Stimulated activated effector memory CD8-positive, alpha-beta T cell treated with anti-CD3 and anti-CD28 coated beads, Interleukin-12 subunit alpha, Interleukin-12 subunit beta, amount 100 ng/mL, for 72 hours (primary cell): ENCODE data around the gene ADAMTS18.
A peak's percentile ranks its signal among the peaks of the same experiment; 100 is the strongest.
"Not testable (repeated sequence)": the region's sequence is repeated elsewhere in the genome, so short reads cannot be mapped to it uniquely, and the experiment has no call there.

ENCODE experiments used
- ATAC-seq: fragments of 150-1000 bp; cut with Tn5 transposase; 2 replicates; pipeline ENCODE4 v1.10.0; 2021
- DNase-seq, 2 donors: peaks; one replicate each; pipeline ENCODE4 v3.0.0; 2021 to 2022; ENCODE audit warnings: low spot score in 2 of 2
- H3K27ac Mint-ChIP-seq: one replicate; pipeline ENCODE4 v1.8.0; 2022; ENCODE audit warnings: mild to moderate bottlenecking, mixed read lengths
- H3K36me3 Mint-ChIP-seq: one replicate; pipeline ENCODE4 v1.8.0; 2022; ENCODE audit warnings: mild to moderate bottlenecking, mixed read lengths
- H3K4me1 Mint-ChIP-seq: one replicate; pipeline ENCODE4 v1.8.0; 2022; ENCODE audit warnings: mixed read lengths
- H3K4me3 Mint-ChIP-seq: one replicate; pipeline ENCODE4 v1.8.0; 2022; ENCODE audit warnings: mild to moderate bottlenecking, mixed read lengths
- H3K9me3 Mint-ChIP-seq: one replicate; pipeline ENCODE4 v1.8.0; 2022; ENCODE audit warnings: mixed read lengths

The ADAMTS18 gene

DNA sequence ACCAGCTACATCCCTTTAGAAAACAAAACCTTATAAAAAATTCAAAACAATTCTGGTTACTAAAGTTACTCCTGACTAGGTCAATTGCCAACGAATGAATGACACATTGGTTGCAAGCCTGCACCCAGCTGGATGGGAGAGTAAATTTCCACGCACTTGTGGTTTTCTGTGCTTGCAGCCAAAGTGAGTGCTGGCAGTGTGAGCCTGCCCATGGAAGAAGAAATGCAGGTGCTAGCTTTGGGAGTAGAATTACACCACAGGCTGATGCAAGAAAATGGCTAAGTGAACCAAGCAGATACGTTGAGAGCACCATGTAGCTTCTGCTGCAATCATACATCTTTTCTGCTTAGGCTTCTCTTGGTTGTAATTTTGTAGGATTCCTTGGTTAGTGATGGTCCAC is 161.0 kb downstream of the ADAMTS18 start:
- Mint-ChIP-seq H3K4me1 (no peaks in the 10 kb centered on the region), H3K27ac (no peak overlapping the region)
- no peak for DNase-seq

DNA sequence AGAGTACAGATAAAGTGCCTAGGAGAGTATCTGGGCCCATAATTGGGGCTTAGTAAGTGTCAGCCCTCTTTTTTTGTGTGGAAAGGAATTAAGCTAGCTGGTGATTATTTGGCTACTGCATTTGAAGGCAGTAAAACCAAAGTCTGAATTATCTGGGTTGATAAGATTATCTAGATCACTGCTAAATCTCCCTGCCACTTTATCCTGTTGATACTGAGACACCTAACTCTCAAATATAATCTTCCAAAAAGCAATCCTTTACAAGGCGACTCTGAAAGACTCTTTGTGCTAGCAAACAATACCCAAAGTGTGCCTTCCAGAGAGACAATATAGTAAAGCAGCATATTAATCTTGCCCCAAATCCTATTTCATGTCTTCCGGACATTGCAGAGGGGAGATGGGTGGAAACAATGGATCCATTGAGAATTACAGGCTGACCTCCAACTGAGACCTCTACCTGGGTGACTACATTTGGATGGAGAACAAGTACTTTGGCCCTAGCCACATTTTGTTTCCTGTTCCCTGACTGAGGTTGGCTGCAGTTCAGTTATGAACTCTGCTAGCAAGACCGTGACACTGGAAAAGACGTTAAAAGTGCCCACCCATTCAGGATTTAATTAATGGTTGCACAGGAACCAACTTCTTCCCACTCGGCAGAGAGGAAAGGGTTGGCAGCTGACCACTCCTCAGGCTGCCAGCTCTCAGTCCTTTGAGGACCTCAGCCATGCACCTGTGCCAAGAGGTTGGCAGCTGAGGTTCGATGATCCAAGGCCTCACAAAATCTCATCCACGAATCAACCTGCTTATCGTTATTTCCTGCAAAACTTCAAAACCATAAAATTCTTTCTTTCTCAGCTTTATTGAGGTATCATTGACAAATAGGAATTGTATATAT is 163.1 kb downstream of the ADAMTS18 start:
- no peak for DNase-seq
- no peak overlapping the region for H3K27ac Mint-ChIP-seq
- no peaks in the 10 kb centered on the region for H3K9me3 Mint-ChIP-seq
- no peak overlapping the region for H3K4me3 Mint-ChIP-seq
- no peak for ATAC-seq
- H3K36me3 Mint-ChIP-seq, result no peaks in the 10 kb centered on the region
- H3K4me1 Mint-ChIP-seq, result no peaks in the 10 kb centered on the region

More for the DNA sequence above, 161.0 kb downstream of the ADAMTS18 start:
- Mint-ChIP-seq H3K9me3 (no peaks in the 10 kb centered on the region), H3K36me3 (no peaks in the 10 kb centered on the region), H3K4me3 (no peak overlapping the region)
- ATAC-seq, result no peak

DNA sequence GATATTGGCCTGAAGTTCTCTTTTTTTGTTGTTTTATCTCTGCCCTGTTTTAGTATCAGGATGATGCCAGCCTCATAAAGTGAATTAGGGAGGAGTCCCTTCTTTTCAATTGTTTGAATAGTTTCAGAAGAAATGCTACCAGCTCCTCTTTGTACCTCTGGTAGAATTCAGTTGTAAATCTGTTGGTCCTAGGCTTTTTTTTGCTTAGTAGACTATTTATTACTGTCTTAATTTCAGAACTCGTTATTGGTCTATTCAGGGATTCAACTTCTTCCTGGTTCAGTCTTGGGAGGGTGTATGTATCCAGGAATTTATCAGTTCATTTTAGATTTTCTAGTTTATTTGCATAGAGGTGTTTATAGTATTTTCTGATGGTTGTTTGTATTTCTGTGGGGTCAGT is 168.6 kb downstream of the ADAMTS18 start:
- H3K27ac Mint-ChIP-seq, H3K4me1 Mint-ChIP-seq: not testable (repeated sequence)

DNA sequence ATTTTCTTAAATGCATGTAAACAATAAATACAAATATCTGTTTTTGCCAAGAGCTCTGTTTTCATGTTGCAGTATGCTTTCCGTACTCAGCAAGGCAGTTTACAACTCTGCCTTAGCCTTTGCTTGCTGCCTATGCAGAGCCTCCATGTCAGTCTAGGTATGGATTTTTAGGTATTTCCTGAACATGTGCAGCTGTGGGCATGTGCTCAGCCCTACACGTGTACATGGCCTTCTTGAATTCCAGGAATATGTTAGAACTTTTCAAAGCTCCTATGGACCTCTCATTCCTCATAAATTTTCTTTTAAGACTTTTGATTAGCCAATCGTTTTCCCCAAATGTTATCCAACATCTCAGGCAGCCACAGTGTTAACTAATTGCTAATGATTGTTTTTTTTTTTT is 171.9 kb downstream of the ADAMTS18 start:
- Mint-ChIP-seq H3K36me3 (no peaks in the 10 kb centered on the region), H3K27ac (no peak overlapping the region), H3K9me3 (no peaks in the 10 kb centered on the region), H3K4me3 (no peak overlapping the region), H3K4me1 (no peaks in the 10 kb centered on the region)
- DNase-seq (no peak), ATAC-seq (no peak)

More for the DNA sequence above, 168.6 kb downstream of the ADAMTS18 start:
- not testable (repeated sequence) for DNase-seq, H3K4me3 Mint-ChIP-seq, ATAC-seq, H3K9me3 Mint-ChIP-seq, H3K36me3 Mint-ChIP-seq

DNA sequence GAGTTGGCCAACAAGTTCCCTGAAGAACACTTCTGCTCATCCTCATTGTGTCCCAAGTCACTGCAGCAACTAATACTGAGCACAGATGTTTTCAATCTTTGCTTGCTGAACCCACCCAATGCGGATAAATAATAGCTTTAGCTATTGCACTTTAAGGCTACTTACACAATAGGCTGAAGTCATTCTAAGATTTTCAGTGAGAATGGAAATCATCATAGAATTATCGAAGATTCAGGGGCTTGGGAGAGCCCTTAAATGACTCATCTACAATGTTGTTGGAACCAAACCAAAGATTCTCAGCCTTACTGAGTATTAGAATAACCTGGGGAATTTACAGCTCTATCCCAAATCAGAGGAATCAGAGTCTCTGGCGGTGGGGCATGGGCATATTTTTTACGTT is 184.4 kb downstream of the ADAMTS18 start:
- ATAC-seq (no peak), DNase-seq (no peak)
- Mint-ChIP-seq H3K27ac (no peak overlapping the region), H3K4me3 (no peak overlapping the region), H3K9me3 (no peaks in the 10 kb centered on the region), H3K36me3 (no peaks in the 10 kb centered on the region), H3K4me1 (no peaks in the 10 kb centered on the region)

DNA sequence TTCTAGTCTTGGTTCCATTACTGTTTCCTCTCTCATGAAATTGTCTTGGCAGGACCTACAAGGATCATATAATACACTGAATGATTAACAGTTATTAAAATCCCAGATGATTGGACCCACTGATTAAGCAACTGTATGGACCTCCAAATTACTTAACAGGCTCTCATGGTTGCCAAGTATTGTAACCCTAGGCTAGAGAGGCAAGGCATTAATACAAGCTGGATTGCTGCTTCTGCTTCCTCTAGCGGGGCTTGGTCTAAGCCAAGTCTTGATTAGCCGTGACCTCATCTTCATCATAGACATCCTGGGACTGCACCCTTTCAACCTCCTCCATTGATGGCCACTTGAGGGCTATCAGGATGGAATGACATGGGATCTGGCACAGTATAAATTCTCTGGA is 188.7 kb downstream of the ADAMTS18 start:
- Mint-ChIP-seq H3K4me3 (no peak overlapping the region), H3K9me3 (no peaks in the 10 kb centered on the region), H3K4me1 (no peaks in the 10 kb centered on the region), H3K36me3 (no peaks in the 10 kb centered on the region), H3K27ac (no peak overlapping the region)
- no peak for DNase-seq
- ATAC-seq, result no peak

DNA sequence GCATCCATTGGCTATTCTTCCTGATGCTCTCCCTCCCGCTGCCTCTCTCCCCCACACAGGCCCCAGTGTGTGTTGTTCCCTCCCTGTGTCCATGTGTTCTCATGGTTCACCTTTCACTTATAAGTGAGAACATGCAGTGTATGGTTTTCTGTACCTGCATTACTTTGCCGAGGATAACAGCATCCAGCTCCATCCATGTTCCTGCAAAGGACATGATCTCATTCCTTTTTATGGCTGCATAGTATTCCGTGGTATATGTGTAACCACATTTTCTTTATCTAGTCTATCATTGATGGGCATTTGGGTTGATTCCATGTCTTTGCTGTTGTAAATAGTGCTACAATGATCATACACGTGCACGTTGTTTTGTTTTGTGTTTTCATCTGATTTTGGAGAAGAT is 192.4 kb downstream of the ADAMTS18 start:
- ATAC-seq, H3K4me1 Mint-ChIP-seq, DNase-seq, H3K27ac Mint-ChIP-seq, H3K4me3 Mint-ChIP-seq, H3K9me3 Mint-ChIP-seq, H3K36me3 Mint-ChIP-seq: not testable (repeated sequence)

DNA sequence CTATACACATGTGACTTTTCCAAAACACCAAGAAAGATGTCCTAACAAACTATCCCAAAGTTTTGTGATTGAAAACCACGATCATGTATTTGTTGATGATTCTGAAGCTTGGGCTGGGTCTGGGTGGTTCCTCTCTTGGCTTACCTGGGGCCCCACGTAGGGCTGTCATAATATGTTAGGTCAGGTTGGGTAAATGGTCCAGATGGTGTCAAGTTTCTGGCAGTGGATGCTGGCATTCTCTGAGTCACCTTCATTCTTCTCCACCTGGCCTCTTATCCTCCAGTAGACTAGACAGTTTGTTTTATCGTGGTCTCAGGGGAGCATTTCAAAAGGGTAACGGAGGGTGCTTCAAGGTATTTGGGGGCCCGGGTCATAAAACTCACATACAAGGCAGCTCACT is 196.2 kb downstream of the ADAMTS18 start:
- ATAC-seq, result no peak
- Mint-ChIP-seq H3K36me3 (no peaks in the 10 kb centered on the region), H3K4me1 (no peaks in the 10 kb centered on the region), H3K27ac (no peak overlapping the region), H3K4me3 (no peak overlapping the region), H3K9me3 (no peaks in the 10 kb centered on the region)
- DNase-seq, result no peak

DNA sequence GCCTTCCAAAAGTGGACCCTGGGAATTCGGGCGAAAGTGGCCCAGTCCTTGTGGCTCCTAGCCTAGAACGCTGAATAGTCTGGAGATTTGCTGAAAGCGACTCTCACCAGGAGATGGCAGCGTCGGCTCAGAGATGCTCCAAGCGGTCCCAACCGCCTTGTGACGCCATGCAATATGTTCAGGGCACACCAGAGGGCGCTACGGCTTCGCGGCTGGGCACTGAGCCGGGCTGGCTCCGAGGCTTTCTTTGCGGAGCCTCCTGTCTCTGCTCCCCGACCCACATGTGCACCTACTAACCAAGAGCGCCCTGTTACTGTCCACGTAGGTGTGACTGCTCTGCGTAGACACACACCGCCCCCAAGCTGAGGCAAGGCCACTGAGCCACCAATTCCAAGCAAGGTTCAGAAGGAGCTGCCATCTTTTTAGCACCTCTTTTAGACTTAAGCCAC is 198.7 kb downstream of the ADAMTS18 start:
- no peak overlapping the region for H3K27ac Mint-ChIP-seq
- H3K9me3 Mint-ChIP-seq, result no peaks in the 10 kb centered on the region
- no peaks in the 10 kb centered on the region for H3K4me1 Mint-ChIP-seq
- H3K4me3 Mint-ChIP-seq, result peak overlapping the region; percentile 18
- no peaks in the 10 kb centered on the region for H3K36me3 Mint-ChIP-seq
- peak; percentile 96 for ATAC-seq
- DNase-seq, result peak; percentile 83 to 91

DNA sequence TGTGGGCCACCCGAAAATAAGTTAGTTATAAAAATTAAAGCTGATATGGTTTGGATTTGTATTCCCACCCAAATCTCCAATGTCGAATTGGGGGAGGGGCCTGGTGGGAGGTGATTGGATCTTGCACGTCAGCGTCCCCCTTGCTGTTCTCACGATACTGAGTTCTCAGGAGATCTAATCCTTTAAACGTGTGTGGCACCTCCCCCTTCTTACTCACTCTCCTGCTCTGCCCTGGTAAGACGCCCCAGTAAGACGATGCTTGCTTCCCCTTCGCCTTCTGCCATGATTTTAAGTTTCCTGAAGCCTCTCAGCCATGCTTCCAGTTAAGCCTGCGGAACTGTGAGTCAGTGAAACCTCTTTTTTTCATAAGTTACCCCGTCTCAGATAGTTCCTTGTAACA is 200.2 kb downstream of the ADAMTS18 start:
- Mint-ChIP-seq H3K36me3 (no peaks in the 10 kb centered on the region), H3K4me1 (no peaks in the 10 kb centered on the region), H3K4me3 (no peak overlapping the region), H3K9me3 (no peaks in the 10 kb centered on the region), H3K27ac (no peak overlapping the region)
- no peak for ATAC-seq
- DNase-seq, result no peak

DNA sequence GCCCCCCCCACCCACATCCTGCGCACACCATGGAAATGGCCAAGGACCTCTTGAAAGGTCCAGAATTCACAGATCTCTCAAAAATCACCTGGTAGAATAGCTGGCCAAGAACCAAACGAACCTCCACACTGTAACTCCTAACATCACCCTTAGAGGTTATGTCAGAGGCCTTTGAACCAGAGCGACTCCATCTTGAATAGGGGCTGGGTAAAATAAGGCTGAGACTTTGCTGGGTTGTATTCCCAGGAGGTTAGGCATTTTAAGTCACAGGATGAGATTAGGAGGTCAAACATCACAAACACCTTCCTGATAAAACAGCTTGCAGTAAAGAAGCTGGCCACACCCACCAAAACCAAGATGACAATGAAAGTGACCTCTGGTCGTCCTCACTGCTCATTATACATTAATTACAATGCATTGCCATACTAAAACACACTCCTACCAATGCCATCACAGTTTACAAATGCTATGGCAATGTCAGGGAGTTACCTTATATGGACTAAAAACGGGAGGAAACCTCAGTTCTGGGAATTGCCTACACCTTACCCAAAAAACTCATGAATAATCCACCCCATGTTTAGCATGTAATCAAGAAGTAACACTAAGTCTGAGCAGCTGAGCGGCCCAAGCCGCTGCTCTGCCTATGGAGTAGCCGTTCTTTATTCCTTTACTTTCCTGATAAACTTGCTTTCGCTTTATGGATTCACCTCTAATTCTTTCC is 200.9 kb downstream of the ADAMTS18 start:
- no peak overlapping the region for H3K4me3 Mint-ChIP-seq
- ATAC-seq (no peak), DNase-seq (no peak)
- H3K36me3 Mint-ChIP-seq, result no peaks in the 10 kb centered on the region
- H3K27ac Mint-ChIP-seq, result no peak overlapping the region
- no peaks in the 10 kb centered on the region for H3K9me3 Mint-ChIP-seq
- no peaks in the 10 kb centered on the region for H3K4me1 Mint-ChIP-seq
